ENCODE data around the gene FDX1. TPM values are rescaled to one million over a fixed set of nuclear protein-coding genes. Genes with fewer than 3 reads are reported as not detected.
"Not testable (repeated sequence)": the region's sequence is repeated elsewhere in the genome, so short reads cannot be mapped to it uniquely, and the experiment has no call there.

The FDX1 gene
- polyA plus RNA-seq, 1 donor from 2014 or later = 14.3 TPM

DNA sequence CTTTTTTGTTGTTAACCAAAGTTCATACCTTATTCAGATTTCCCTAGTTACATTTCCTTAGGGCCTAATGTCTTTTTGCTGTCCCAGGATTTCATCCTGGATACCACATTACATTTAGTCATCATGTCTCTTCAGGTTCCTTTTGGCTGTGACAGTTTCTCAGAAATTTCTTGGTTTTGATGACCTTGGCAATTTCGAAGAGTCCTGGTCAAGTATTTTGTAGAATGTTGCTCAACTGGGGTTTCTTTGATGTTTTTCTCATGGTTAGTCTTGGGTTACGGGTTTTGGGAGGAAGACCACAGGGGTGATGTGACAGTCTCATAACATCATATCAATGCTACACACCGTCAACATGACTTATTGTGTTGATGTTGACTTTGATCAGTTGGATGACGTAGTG lies 39.8 kb upstream of the FDX1 start:
- Histone ChIP-seq H3K9ac (ENCODE audit: low read length) (no peak overlapping the region), H3K27ac (ENCODE audit: low read length) (no peak overlapping the region), H2AFZ (ENCODE audit: low read depth, low read length) (no peak overlapping the region), H3K4me2 (ENCODE audit: low read length) (no peak overlapping the region), H3K9me3 (ENCODE audit: low read length) (no peaks in the 10 kb centered on the region), H3K9me2 (ENCODE audit: insufficient read depth, low read length) (no peaks in the 10 kb centered on the region), H4K20me1 (ENCODE audit: insufficient read depth) (no peaks in the 10 kb centered on the region), H3K27me3 (ENCODE audit: insufficient read depth, low read depth, low read length) (no peaks in the 10 kb centered on the region), H3K36me3 (ENCODE audit: insufficient read depth, low read length) (no peaks in the 10 kb centered on the region), H3F3A (ENCODE audit: insufficient read depth, low read length, poor library complexity, severe bottlenecking) (no peaks in the 10 kb centered on the region), H3K79me2 (replicated peaks; ENCODE audit: insufficient read depth, low read length) (no peaks in the 10 kb centered on the region), H3K4me3 (ENCODE audit: low read length) (no peak overlapping the region)
- TF ChIP-seq CTCF (IDR thresholded peaks at IDR 0.05; ENCODE audit: poor library complexity, severe bottlenecking) (no peak), REST (IDR thresholded peaks at IDR 0.05; ENCODE audit: borderline replicate concordance) (no peak), POLR2AphosphoS5 (IDR thresholded peaks at IDR 0.05) (no peak), RAD21 (conservative IDR thresholded peaks at IDR 0.05) (no peak), MXI1 (conservative IDR thresholded peaks at IDR 0.05; ENCODE audit: poor library complexity, severe bottlenecking) (no peak), EZH2 (IDR thresholded peaks at IDR 0.05; ENCODE audit: borderline replicate concordance, insufficient read depth, low read length, poor library complexity, severe bottlenecking) (no peak), EP300 (conservative IDR thresholded peaks at IDR 0.05; ENCODE audit: poor library complexity, severe bottlenecking) (no peak), TAF1 (IDR thresholded peaks at IDR 0.05; ENCODE audit: low read depth) (no peak), SMC3 (conservative IDR thresholded peaks at IDR 0.05; ENCODE audit: poor library complexity) (no peak)

GRCh38 chr11:110392056-110392455 lies 37.7 kb upstream of the FDX1 start:
- H3F3A ChIP-seq (ENCODE audit: insufficient read depth, low read length, poor library complexity, severe bottlenecking) = no peaks in the 10 kb centered on the region
- H3K4me2 ChIP-seq (ENCODE audit: low read length) = no peak overlapping the region
- no peaks in the 10 kb centered on the region for H3K9me2 ChIP-seq (ENCODE audit: insufficient read depth, low read length)
- H3K79me2 ChIP-seq (replicated peaks; ENCODE audit: insufficient read depth, low read length) = no peaks in the 10 kb centered on the region
- H3K27ac ChIP-seq (ENCODE audit: low read length) = no peak overlapping the region
- H2AFZ ChIP-seq (ENCODE audit: low read depth, low read length) = no peak overlapping the region
- TF ChIP-seq REST (IDR thresholded peaks at IDR 0.05; ENCODE audit: borderline replicate concordance) (no peak), RAD21 (conservative IDR thresholded peaks at IDR 0.05) (no peak), EZH2 (IDR thresholded peaks at IDR 0.05; ENCODE audit: borderline replicate concordance, insufficient read depth, low read length, poor library complexity, severe bottlenecking) (no peak), SMC3 (conservative IDR thresholded peaks at IDR 0.05; ENCODE audit: poor library complexity) (no peak), POLR2AphosphoS5 (IDR thresholded peaks at IDR 0.05) (no peak), TAF1 (IDR thresholded peaks at IDR 0.05; ENCODE audit: low read depth) (no peak), EP300 (conservative IDR thresholded peaks at IDR 0.05; ENCODE audit: poor library complexity, severe bottlenecking) (no peak), MXI1 (conservative IDR thresholded peaks at IDR 0.05; ENCODE audit: poor library complexity, severe bottlenecking) (no peak), CTCF (IDR thresholded peaks at IDR 0.05; ENCODE audit: poor library complexity, severe bottlenecking) (no peak)
- H4K20me1 ChIP-seq (ENCODE audit: insufficient read depth) = no peaks in the 10 kb centered on the region
- no peak overlapping the region for H3K9ac ChIP-seq (ENCODE audit: low read length)
- H3K9me3 ChIP-seq (ENCODE audit: low read length) = no peaks in the 10 kb centered on the region
- H3K27me3 ChIP-seq (ENCODE audit: insufficient read depth, low read depth, low read length) = no peaks in the 10 kb centered on the region
- H3K4me3 ChIP-seq (ENCODE audit: low read length) = no peak overlapping the region
- no peaks in the 10 kb centered on the region for H3K36me3 ChIP-seq (ENCODE audit: insufficient read depth, low read length)

GRCh38 chr11:110397668-110398286 lies 32.0 kb upstream of the FDX1 start:
- not testable (repeated sequence) for H3K27ac ChIP-seq (ENCODE audit: low read length); H3K79me2 ChIP-seq (replicated peaks; ENCODE audit: insufficient read depth, low read length); H3K27me3 ChIP-seq (ENCODE audit: insufficient read depth, low read depth, low read length); H4K20me1 ChIP-seq (ENCODE audit: insufficient read depth); H3K36me3 ChIP-seq (ENCODE audit: insufficient read depth, low read length); H3K9ac ChIP-seq (ENCODE audit: low read length); H3K9me3 ChIP-seq (ENCODE audit: low read length); H3K9me2 ChIP-seq (ENCODE audit: insufficient read depth, low read length); H3K4me2 ChIP-seq (ENCODE audit: low read length); H2AFZ ChIP-seq (ENCODE audit: low read depth, low read length); H3F3A ChIP-seq (ENCODE audit: insufficient read depth, low read length, poor library complexity, severe bottlenecking); H3K4me3 ChIP-seq (ENCODE audit: low read length)

Measured in neural cell (in vitro differentiated cells).